ENCODE measurements around the gene ATG16L2.

ATG16L2 gene, protein sequence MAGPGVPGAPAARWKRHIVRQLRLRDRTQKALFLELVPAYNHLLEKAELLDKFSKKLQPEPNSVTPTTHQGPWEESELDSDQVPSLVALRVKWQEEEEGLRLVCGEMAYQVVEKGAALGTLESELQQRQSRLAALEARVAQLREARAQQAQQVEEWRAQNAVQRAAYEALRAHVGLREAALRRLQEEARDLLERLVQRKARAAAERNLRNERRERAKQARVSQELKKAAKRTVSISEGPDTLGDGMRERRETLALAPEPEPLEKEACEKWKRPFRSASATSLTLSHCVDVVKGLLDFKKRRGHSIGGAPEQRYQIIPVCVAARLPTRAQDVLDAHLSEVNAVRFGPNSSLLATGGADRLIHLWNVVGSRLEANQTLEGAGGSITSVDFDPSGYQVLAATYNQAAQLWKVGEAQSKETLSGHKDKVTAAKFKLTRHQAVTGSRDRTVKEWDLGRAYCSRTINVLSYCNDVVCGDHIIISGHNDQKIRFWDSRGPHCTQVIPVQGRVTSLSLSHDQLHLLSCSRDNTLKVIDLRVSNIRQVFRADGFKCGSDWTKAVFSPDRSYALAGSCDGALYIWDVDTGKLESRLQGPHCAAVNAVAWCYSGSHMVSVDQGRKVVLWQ

DNA sequence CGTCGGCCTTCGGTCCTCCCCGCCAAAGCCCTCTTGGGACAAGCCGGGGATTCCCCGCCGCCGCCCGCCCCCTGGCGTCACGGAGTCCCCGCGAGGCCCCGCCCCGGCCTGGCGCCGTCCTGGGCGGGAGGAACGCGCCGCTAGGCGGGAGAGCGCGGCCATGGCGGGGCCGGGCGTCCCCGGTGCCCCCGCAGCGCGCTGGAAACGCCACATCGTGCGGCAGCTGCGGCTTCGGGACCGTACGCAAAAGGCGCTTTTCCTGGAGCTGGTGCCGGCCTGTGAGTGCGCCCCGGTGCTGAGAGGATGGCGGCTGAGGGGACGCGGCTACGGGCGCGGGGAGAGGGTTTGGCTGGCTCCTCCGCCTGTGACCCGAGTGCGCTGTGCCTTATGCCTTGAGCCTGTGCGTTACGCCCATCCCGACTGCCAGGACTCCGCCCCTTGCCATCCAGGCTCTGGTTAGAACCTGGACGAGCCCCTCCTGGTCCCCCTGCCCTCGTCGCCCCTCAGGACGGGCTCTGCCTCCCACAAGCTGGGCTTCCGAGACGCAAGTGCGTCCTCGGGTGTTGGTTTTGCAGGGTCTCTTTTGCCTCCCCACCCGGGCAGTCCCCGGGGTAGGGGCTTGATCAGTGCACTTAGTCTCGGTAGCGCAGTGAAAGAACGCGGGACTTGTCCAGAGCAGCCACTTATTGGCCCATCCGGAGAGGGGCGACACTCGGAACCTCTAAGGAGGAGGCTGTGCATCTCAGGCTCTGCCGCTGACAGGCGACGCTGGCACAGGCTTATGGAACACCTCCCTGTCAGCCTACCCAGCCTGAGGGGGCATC, at the start of gene ATG16L2:
ATG16L2 (plus strand) TSS at position 126 of the 824 bp plus-strand sequence; CDS start at position 161, 35 bp downstream.
- DNase-seq: peak; percentile 88

DNA sequence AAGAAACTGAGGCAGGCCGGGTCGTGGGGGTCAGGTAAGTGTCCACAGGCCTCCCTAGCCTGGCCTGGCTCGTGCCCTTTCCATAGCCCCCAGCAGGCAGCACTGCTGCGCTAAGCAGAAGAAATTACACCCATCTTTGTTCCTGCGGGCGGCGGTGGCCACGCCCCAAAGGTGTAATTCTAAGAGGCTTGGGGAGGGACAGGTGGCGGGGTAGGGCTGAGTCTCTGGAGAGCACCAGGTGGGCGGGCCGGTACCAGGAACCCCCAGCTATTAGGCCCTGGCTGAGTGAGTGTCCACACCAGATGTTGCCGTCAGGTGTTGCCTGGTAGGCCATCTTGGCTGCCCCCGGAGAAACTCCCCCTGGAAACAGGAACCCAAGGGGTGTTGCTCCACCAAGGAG, 49.7 kb upstream of the ATG16L2 start:
- no peak for DNase-seq

DNA sequence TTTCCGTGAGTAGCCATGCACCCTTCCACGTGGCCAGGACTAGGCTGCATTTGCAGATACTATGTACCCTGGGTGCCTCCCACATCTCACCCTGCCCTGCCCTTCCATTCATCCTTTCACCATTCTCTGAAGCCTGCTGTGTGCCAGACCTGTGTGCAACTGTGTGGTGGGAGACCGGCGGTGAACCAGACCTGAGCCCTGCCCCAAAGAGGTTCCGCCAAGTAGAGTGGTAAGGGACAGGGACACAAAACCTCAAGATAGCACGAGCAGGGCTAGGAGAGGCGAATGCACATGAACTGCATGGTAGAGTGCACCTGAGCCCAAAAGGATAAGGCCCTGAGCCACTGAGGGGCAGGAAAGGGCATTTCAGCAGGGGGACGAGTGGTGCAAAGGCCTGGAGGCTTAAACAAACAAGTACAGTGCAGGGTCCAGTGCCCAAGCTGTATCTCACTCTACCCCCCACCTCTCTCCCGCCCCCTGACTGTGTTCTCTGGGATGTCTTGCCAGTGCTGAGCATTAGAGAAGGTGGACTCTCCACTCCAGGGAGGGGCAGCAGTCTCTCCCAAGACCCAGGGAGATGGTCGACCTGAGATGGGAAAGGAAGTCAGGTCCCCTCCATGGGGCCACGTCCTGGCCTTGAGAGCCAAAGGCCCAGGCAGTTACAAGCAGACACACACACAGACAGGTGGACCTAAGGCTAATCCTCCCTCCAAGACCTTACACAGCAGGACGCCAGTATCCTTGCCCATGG, 47.9 kb upstream of the ATG16L2 start:
- no peak for DNase-seq

DNA sequence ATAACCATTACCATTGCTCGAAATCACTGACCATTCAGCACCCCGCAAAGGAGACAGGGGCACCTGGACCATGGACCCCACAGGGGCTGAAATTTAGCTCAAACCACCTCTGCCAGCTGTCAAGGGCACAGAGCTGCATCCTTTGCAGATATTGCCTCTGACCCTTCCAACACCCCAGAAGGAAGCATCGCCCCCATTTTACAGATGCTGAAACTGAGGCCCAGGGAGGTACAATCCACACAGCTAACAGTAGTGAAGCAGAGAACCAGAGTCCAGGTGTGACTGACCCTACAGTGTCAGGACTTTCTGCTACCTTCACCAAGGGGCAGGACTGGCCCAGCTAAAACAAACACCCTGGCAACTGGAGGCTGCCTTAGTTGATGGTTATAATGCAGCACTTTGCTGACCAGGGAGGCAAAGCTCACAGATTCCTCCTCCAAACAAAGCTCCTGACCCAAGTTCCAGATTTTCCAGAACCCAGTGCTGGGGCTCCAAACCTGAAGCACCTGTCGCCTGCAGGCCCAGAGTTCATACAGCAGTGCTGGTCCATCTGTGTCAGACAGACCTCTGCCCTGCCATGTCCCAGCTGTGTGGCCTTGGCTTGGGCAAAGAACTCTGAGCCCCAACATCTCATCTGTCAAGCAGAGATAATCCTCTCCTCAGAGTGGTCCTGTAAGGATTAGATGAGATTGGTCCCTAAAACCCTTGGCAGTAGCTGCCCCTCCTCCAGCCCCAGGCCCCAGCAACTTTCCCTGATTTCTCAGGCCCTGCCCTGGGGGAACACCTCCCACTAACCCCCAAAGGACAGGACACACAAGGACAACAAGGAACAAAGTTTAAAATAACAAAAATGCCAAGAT, 46.8 kb upstream of the ATG16L2 start:
- DNase-seq: no peak

DNA sequence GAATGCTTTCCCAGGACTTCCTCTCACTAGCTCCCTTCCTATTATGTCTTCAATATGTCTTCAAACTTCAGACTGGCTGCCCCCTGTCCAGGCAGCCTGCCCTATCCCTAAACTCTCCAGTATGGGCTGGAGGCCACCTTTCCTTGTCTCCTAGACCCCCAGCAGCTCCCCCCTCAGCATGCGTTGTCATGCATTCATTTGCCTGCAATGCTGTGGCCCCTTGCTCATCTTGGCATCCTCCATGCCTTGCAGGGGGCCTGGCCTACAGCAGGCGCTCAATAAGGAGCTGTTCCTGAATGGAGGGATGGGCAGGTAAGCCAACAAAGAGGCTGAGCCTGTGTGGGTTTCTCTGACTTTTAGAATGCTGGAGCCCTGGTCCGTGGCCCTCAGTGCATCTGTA, 45.6 kb upstream of the ATG16L2 start:
- DNase-seq: no peak

DNA sequence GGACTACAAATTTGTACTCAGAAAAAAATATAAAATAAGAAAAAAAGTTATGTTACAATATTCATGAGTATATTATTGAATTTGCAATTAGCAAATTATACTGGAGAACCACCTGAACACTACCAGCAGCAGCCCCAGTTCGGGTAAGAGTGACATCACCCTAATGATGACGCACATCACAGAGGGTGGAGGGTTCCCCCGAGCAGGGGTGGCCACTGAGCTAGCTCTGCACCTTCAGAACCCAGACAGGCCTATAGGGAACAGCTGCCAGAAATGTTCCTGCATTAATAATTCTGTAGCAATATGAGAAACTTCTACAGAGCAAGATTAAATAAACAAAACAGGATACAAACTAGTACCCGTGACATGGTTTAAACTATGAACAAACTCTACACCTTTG, 44.5 kb upstream of the ATG16L2 start:
- no peak for DNase-seq

DNA sequence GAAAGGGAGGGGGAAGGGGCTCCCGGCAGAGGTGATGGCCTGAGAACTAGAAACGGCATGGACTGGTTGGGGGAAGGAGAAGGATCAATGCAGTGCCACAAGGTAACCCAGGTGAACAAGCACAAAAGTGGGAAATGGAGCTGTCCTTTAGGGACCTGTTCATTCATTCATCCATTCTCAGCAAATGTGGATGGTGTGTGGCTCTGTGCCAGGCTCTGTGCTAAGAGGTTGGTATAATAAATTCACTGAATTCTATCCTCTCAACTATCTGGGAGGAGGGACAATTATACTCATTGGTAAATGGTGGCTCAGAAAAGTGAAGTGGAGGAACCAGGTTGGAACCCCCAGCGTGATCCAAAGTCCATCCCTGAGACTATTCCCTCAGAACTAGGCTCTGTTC, 43.4 kb upstream of the ATG16L2 start:
- DNase-seq: no peak

DNA sequence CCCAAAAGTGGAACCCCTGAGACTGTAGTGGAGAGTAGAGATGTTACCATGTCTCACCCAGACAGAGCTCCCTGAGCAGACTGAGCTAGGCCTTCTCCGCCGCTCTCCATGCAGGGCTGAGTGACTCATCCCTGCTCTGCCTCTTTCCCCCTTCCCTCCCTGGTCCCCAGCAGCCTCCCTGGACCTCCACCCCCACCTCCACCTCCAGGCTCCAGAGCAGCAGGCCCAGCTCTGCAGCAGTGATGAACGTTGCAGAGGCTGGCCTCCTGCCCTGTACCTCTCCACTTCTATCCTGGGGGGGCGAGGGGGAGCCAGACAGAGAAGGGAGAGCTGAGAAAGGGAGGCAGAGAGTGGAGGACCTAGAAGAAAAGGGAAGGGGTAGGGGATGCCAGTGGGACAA, 42.7 kb upstream of the ATG16L2 start:
- no peak for DNase-seq

DNA sequence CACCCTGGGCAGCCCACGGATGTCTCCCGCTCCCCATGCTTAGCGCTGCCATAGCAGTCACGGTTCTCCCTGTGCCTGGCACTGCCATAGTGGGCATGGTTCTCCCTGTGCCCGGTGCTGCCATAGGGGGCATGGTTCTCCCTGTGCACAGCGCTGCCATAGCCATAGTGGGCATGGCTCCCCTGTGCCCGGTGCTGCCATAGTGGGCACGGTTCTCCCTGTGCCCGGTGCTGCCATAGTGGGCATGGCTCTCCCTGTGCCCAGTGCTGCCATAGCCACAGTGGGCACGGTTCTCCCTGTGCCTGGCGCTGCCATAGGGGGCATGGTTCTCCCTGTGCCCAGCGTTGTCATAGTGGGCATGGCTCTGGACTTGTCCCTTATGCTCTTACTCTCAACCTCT, 42.2 kb upstream of the ATG16L2 start:
- DNase-seq: no peak

DNA sequence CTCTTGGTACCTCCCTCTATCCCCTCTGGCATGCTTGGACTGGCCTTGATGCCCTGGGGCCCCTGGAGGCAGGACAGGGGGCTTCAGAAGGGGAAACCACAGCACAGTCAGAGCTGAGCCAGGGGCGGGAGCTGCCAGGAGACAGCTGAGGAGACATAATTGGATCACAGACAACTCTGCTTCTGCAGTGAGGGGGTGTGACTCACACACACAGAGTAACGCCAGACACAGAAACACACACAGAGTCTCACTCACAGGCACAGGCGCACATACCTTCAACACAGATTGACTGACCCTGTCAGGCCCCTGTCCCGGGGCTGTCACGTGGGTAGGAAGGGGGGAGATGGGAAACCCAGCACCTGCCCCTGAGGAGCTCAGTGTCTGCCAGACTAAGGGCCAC, 40.9 kb upstream of the ATG16L2 start:
- no peak for DNase-seq

DNA sequence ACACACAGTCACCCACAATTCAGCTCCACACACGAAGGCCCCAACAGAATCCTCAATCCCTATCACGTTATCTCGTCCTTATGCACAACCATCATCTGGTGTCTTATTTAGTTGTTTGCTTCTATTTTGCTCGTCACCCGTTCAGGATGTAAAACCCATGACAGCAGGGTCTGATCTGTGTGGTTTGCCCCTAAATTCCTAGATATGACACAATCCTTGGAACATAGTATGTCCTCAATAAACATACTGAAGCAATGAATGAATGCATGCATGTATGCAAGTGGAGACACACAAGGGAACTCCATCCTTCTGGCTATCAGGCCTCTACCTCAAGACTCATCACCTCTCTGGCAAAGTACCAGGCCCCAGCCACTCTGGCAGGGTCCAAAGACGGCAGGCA, 40.5 kb upstream of the ATG16L2 start:
- DNase-seq: no peak

DNA sequence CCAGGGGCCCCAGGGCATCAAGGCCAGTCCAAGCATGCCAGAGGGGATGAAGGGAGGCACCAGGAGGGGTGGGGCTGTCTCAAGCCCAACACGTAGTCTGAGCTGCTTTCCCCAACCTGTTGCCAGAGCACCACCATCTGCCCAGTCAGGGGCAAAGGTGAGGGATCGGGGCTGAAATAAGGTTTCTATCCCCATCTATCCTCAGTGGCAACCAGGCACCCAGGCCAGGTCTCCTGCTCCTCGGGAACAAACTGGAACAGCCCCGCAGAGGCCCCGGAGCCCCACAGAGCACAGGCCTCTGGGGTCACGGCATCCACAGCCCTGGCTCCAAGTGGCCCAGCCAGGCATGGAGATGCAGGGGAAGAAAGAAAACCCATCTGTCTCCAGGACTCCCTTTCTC, 39.7 kb upstream of the ATG16L2 start:
- no peak for DNase-seq

DNA sequence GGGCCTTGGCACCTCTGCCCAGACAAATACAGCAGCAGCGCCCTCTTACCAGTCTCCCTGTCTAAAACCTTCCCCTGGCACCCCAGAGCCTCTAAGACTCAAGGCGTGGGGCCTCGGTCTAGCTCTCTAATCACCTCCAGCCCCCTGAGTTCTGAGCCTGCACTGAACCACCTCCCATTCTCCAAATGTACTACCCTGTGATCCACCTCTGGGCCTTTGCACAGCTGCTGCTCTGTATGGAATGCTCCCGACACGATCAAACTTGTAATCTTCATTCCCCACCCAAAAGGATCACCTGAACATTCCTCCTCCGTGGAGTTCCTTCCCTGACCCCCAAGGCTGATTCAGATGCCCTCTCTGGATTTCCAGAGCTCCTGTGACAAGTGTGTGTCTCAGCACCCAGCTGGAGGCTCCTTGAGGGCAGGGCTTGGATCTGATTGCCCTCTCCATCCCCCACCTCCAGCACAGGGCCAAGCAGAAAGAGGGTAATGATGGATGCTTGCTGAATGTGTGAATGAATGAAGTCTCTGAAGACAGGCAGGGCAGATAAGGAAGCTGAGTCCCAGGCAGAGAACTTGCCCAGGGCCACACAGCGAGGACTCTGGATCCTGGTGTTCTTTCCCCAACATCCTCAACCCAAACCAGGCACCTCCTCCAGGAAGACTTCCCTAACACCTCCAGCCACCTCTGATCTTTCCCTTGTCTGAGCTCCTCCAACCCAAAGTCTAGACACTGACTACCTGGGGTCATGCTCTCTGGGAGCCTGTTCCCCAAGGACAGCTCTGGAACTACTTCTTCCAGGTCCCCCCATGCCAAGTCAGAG, 38.7 kb upstream of the ATG16L2 start:
- DNase-seq: no peak

DNA sequence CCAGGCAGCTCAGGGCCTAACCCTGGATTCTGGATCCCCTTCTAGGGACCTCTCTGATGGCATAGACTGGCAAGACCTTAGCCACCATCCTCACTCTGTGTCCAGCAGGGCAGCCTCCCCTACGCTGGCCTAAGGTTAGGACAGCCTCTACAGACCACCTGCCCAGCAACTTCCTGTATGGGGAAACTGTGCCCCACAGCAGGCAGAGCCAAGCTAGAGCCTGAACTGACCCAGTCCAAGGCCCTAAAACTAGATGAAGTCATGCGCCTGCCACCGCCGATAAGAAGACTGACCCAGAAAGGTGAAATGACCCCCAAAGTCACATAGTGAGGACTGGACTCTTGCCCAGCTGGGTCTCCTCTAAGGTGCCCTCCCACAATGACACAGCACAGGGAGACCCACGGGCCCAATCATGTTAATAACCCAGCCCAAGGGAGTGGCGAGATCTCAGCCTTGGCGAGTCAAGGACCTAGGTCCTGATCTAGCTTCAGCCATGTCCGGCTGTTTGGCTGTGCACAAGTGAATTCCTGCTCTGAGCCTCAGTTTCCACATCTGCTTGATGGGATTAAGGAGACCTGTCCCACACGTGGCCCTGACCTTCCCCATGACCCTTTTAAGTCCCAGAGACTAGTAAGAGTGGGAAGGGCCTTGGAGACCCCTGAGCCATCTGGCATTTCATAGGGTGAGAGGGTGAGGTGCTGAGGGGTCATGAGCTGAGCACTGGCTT, 37.9 kb upstream of the ATG16L2 start:
- no peak for DNase-seq

DNA sequence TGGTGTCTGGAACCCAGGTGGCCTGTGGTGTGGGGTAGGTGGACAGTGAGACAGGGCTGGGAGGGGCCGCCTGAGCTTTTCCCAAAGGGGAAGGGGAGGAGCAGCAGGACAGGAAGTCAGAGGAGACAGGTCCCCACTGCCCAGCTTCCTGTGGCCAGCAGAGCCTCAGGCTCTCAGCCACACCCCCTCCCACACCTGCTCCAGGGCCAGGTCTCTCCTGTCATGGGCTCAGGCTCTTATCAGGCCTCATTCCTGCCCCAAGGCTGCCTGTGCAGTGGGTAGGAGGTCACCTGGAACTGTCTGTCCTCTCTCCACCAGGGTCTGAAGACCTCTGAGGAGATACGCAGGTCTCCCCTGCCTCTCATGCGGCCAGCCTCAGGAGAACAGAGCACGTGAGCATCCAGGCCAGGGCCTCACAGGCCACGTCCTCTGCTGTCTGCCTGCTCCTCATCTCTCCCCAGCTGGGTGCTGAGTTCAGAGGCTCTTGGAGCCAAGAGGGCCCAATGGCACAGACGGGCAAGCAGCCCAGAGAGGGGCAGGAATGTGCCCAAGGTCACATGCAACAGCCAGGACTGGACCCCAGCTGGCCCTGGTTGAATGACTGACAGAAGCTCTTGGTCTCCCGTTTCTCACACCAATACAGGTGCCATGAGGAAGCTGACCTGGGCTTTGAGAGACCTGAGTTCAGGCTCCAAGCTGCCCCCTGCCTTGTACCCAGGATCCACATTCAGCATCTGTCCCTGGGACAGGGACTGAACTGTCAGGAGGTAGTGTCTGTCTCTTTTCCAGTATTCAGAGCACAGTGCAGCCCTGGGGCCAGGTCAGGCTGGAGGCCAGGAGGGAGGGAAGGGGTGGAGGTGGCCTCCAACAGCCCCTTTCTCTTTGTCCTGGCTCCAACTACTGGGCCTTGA, 37.1 kb upstream of the ATG16L2 start:
- no peak for DNase-seq

DNA sequence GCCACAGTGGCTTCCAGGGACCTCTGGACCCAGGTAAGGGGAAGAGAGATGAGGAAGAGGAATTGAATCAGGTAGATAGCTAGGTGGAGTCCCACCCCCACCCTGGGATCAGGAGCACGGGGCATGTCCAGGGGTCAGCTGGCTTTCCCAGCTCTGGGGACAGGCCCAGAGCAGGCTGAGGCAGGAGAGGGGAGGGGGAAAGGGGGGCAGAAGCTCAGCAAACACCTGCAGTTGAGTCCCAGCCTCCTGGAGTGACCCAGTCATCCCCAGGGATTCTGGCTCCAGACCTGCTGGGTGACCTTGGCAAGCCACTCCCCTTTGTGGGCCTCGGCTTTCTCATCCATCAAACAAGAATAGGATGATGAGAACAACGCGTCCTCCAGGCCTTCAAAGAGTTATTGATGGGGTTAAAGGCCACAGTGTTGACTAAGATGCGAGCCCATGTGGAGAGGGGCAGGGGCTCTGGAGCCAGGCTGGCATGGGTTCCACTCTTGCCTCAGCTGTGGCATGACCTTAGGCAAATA, 36.4 kb upstream of the ATG16L2 start:
- DNase-seq: no peak

DNA sequence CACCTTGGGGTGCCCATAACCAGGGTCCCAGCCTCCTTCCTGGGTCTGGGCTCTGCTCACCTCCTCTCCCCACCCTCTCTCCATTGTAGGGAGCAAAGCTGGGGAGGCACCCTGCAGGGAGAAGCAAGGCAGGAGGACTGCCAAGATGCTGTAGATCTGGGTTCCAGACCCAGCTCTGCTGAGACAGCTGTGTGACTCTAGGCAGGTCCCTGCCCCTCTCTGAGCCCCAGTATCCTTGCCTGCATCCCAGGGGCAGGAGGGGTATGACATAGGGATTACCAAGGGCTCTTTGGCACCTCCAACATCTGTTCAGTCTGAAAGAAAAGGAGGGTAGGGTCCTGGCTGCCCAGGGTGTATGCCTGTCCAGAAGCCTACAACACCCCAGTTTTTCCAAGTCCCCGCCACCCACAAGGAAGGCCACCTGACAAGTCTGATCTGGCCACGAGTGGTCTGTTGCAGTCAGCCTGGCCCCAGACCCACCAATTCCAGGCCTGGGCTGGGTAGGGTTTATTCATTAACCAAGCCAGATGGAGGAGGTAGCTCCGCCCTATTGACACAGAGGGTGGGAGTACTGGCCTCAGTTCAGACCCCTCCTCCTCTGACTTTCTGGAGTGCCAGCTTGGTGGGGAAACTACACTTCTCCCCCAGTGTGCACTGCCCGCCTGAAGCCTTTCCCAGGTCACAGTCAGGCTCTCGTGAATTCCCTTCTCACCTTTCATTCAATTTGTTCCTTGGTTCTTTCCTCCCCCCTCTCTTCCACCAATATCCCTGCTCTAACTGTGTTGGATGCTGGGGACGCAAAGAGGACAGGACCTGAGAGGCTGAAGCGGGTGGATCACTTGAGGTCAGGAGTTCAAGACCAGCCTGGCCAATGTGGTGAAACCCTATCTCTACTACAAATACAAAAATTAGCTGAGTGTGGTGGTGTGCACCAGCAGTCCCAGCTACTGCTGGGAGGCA, 35.4 kb upstream of the ATG16L2 start:
- no peak for DNase-seq

All from stimulated activated CD4-positive, alpha-beta T cell treated with anti-CD3 and anti-CD28 coated beads, Interleukin-1b, Interleukin-23, amount 100 ng/mL, for 48 hours (primary cell).